ENCODE results near the gene RNF151.

RNF151 gene

DNA sequence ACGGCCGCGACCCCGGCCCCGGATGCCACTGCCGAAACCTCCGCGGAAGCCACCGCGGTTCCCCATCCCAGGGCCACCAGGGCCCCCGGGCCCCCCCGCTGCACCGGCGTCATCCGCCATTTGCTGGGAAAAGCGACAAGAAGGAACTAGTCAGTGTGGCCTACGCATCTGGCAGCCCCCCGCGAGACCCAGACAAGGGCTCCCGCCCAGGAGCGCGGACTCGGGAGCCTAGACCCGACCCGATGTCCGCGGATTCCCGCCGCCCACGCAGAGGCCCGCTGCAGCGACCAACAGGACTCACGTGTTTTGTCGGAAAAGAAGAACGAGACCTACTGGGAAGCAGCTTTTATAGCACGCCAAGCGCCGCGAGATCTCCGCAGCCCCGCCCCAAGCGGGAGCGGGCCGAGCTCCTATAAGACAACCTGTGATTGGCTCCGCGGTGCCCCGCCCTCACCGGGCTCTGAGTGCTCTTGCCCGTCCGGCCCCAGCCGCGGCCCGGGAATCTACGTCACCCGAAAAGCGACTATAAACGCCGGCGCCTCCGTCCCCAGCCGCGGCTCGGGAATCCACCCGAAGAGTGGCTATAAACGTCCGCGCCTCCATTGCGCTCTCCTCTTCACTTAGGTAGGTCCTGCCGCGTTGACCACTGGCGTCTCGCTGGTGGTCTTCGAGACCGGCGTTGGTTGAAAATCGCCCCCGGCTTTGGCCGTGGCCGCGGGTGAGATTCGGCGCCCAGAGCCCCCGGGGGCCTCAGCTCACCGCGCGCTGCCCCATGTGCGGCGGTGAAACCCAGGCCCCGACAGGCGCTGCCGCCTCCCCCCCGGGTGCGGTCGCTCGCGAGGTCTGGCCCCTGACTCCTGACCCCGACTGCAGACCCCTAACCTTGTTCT lies 1.9 kb upstream of the RNF151 start, which contains the start of gene RPS2:
TSS of gene RPS2 (minus strand) at position 321 of the 890 bp plus-strand sequence. CDS start at position 120, 201 bp downstream.
- TF ChIP-seq GATA2 (IDR thresholded peaks at IDR 0.05; ENCODE audit: low read depth, low read length) (no peak), GATA3 (IDR thresholded peaks at IDR 0.05; ENCODE audit: low read depth, low read length) (no peak)

DNA sequence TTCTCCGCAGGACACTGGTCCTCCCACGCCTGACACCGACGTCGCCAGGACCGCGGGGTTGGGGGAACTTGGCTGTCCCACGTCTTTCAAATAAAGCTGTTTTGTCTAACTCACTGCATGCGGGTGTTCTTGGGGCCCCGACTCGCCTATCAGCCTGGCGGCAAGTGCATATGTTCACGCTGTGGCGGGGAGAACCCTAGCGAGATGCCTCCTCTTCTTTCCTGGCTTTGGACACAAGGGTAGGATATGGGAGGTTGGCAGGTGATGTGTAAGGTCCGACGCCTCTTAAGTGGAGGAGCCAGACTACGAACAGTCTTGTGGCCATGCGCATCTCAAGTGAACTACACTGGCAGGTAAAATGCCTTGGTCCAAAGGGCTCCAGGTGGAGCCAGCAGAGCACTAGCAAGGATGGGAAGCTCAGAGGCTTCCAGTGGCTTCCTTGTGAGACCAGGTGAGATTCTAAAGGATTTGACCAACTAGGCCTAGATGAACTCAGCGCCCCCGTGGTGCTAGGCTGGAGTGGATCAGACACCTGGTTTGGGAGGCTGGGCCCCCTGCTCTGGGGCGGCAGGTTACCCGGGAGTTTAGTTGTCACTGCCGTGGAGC lies 1.2 kb upstream of the RNF151 start:
- TF ChIP-seq GATA2 (IDR thresholded peaks at IDR 0.05; ENCODE audit: low read depth, low read length) (no peak), GATA3 (IDR thresholded peaks at IDR 0.05; ENCODE audit: low read depth, low read length) (no peak)

DNA sequence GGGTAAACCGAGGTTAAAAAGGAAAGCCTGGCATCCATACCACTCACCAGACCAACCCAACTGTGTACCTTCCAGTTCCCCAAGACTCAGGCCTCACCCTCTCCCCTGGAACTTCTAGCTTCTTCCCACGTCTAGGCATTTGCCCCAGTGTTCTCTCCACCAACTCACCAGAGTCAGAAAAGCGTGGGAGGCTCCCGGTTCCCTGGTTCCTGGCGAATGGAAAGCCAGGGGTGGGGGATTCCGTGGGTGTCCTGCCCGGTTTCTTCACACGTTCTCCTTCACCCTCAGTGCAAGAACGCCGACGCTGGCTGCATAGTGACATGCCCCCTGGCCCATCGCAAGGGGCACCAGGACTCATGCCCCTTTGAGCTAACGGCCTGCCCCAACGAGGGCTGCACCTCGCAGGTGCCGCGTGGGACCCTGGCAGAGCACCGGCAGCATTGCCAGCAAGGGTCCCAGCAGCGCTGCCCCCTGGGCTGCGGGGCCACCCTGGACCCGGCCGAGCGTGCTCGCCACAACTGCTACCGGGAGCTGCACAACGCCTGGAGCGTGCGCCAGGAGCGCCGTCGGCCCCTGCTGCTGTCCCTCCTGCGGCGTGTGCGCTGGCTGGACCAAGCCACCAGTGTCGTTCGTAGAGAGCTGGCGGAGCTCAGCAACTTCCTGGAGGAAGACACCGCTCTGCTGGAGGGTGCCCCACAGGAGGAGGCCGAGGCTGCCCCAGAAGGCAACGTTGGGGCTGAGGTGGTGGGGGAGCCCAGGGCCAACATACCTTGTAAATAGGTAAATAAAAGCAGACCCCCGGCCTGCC lies 1.7 kb downstream of the RNF151 start:
- TF ChIP-seq GATA2 (IDR thresholded peaks at IDR 0.05; ENCODE audit: low read depth, low read length) (no peak), GATA3 (IDR thresholded peaks at IDR 0.05; ENCODE audit: low read depth, low read length) (no peak)

DNA sequence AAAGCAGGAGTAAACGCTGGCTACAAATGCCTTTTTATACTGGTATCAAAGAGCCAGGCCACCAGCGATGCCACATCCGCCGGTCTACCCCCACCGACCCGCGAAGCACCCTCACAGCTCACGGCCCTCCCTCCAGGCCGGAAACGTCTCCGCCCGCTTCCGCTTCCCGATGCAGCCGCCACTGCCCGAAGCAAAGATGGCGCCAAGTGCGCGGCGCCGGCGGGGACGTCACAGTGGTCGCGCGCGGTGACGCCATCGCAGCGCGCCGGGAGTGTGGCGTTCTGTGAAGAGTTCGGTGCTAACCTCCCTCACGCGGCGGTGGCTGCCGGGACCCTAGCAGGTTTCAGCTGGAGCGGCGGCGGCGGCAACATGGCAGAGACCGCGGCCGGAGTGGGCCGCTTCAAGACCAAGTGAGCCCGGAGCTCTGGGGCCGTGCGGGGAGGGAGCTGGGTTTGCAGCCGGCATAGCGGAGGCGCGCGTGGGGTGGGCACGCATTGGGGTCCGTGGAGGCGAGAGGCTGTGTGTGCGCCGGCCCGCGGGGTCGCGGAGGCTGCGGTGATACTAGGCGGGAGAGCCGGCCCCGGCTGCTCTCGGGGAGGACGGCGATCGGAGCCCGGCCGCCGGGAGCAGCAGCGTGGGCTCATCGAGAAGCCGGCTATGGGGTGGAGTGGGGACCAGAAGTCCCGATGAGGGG lies 5.3 kb downstream of the RNF151 start, which contains the start of gene TBL3:
TSS of gene TBL3 (plus strand) at position 258 of the 694 bp plus-strand sequence. CDS start at position 370, 112 bp downstream.
- TF ChIP-seq GATA2 (IDR thresholded peaks at IDR 0.05; ENCODE audit: low read depth, low read length) (peak; percentile 15; the same call in 1 of the 2 replicates), GATA3 (IDR thresholded peaks at IDR 0.05; ENCODE audit: low read depth, low read length) (no peak)

DNA sequence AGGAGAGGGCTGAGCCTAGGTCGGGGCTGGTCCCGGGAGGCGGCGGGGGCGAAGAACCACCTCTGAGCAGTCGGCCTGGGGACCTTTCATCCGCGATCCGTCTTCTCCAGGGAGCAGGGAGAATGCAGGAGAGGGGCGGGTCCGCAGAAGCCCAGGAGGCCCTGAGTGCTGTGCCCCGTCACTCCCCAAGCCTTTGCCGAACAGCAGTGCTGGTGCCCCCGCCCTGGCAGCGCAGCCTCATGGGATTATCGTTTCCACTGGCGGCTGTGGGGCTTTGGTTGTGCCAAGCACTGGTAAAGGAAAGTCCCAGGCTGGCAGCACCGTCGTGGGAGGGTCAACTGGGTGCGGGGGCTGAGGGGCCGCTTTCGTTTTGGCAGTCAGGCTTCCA lies 5.8 kb downstream of the RNF151 start:
- no peak for TF ChIP-seq GATA3 (IDR thresholded peaks at IDR 0.05; ENCODE audit: low read depth, low read length)
- TF ChIP-seq GATA2 (IDR thresholded peaks at IDR 0.05; ENCODE audit: low read depth, low read length) = no peak

DNA sequence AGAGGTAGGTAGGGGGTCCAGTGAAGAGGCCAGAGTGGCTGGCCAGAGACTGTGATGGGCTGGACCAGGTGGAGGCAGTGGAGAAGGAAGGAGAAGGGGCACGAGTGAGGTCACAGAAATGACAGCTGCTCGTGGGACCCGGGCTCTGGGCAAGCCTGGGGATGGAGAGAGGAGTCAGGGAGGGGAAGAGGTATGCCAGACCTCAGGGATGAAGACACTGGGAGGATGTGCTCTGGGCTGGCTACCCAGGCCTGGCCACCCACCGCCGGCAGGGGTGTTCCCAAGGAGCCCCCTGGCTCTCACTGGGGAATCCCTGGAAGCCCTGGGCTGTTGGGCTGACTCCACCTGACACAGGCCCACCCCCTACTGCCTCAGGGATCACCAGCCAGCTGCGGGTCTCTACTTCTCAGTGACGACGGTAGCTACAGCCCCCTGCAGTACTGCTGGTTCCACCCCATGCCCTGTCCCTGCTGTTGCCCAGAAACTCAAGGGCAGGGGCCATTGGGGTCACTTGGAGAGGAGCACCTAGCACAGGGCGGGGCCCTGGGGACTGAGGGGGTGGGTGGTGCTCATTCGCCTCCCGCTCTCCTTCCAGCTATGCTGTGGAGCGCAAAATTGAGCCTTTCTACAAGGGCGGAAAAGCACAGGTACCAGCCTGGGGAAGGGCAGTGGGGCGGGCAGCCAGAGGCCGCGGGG lies 7.0 kb downstream of the RNF151 start:
- TF ChIP-seq GATA3 (IDR thresholded peaks at IDR 0.05; ENCODE audit: low read depth, low read length) = no peak
- no peak for TF ChIP-seq GATA2 (IDR thresholded peaks at IDR 0.05; ENCODE audit: low read depth, low read length)

DNA sequence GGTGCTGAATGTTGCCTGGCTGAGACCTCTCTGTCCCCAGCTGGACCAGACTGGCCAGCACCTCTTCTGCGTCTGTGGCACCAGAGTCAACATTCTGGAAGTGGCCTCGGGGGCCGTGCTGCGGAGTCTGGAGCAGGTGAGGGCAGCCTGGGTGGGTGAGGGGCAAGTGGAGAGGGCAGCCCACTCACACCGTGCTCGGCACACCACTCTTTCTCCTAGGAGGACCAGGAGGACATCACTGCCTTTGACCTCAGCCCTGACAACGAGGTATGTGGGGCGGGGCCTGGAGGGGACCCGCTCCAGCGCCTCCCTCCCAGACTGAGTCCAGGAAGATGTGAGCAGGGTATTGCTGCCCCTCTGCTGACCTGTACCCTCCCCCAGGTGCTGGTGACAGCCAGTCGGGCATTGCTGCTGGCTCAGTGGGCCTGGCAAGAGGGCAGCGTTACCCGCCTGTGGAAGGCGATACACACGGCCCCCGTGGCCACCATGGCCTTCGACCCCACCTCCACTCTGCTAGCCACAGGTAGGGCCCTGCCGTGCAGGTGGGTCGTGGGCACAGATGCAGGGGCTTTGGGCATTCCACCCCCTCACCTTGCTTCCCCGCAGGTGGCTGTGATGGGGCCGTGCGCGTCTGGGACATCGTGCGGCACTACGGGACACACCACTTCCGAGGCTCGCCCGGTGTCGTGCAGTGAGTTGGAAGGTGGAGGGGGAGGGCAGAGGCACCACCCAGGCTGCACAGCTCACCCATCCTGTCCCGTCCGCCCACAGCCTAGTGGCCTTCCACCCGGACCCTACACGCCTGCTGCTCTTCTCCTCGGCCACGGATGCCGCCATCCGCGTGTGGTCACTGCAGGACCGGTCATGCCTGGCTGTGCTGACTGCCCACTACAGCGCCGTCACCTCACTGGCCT lies 7.8 kb downstream of the RNF151 start:
- no peak for TF ChIP-seq GATA3 (IDR thresholded peaks at IDR 0.05; ENCODE audit: low read depth, low read length)
- no peak for TF ChIP-seq GATA2 (IDR thresholded peaks at IDR 0.05; ENCODE audit: low read depth, low read length)

DNA sequence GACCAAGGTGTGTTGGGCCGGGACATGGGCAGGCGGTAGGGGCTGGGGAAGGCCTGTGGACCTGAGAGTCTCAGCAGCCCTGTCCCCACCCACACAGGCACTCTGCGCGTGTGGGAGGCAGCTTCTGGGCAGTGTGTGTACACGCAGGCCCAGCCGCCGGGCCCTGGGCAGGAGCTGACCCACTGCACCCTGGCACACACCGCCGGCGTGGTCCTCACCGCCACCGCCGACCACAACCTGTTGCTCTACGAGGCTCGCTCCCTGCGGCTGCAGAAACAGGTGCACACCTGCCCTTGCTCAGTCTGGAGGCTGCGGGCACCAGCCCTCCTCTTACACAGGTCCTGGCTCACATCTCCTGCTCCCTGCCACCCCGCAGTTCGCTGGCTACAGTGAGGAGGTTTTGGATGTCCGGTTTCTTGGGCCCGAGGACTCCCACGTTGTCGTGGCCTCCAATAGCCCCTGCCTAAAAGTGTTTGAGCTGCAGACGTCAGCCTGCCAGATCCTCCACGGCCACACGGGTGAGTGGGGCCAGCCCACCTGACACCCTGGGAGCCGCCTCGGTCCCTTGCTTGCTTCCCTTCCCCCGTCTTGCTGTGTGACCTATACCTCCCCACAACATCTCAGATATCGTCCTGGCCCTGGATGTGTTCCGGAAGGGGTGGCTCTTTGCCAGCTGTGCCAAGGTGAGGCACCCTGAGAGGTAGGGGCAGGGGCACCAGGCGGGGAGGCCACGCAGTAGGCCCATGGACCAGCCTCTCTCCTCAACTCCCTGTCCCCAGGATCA lies 9.0 kb downstream of the RNF151 start:
- TF ChIP-seq GATA2 (IDR thresholded peaks at IDR 0.05; ENCODE audit: low read depth, low read length) (no peak), GATA3 (IDR thresholded peaks at IDR 0.05; ENCODE audit: low read depth, low read length) (no peak)

DNA sequence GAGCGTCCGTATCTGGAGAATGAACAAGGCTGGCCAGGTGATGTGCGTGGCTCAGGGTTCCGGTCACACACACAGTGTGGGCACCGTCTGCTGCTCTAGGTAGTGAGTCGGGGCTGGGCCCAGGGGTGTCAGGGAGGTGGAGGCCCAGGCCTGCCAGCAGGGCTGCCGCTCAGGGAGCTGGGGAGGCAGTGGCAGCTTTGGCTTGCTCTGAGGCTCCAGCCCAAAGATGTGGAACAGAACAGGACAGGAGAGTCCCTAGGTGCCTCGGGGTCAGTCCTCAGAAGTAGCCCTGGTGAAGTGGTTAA lies 9.5 kb downstream of the RNF151 start:
- TF ChIP-seq GATA2 (IDR thresholded peaks at IDR 0.05; ENCODE audit: low read depth, low read length) (no peak), GATA3 (IDR thresholded peaks at IDR 0.05; ENCODE audit: low read depth, low read length) (no peak)

DNA sequence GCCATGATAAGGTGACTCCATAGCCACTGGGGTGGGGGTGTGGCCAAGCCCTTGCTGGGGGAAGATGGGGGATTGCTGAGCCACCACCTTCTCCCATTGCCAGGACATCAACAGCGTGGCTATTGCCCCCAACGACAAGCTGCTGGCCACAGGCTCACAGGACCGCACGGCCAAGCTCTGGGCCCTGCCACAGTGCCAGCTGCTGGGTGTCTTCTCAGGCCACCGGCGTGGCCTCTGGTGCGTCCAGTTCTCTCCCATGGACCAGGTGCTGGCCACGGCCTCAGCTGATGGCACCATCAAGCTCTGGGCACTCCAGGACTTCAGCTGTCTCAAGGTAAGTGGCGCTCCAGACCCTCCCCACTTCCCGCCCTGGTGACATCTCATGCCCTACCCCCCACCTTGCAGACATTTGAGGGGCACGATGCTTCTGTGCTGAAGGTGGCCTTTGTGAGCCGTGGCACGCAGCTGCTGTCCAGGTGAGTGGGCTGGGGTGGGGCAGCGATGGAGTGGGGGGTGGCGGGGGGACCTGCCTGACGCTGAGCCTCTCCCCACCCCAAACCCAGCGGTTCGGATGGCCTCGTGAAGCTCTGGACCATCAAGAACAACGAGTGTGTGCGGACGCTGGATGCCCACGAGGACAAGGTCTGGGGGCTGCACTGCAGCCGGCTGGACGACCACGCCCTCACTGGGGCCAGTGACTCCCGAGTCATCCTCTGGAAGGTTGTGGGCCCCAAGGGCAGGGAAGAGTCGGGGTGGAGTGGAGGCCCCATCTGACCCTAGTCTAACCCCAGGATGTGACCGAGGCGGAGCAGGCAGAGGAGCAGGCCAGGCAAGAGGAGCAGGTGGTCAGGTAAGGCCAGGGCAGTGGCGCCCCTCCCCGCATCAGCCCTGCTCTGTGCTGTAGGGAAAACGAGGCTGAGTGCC lies 10.6 kb downstream of the RNF151 start:
- TF ChIP-seq GATA2 (IDR thresholded peaks at IDR 0.05; ENCODE audit: low read depth, low read length) = no peak
- TF ChIP-seq GATA3 (IDR thresholded peaks at IDR 0.05; ENCODE audit: low read depth, low read length) = no peak

DNA sequence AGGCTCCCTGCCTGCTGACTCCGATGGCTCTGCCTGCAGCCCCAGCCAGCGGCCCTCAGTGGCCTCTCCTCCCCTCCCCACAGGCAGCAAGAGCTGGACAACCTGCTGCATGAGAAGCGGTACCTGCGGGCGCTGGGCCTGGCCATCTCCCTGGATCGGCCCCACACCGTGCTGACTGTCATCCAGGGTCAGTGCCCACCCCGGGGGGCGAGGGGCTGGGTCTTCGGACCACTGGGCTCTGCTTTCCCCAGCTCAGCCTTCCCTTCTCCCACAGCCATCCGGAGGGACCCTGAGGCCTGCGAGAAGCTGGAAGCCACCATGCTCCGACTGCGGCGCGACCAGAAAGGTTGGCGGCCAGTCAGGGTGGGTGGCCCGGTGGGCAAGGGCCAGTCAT lies 11.2 kb downstream of the RNF151 start:
- TF ChIP-seq GATA3 (IDR thresholded peaks at IDR 0.05; ENCODE audit: low read depth, low read length) (no peak), GATA2 (IDR thresholded peaks at IDR 0.05; ENCODE audit: low read depth, low read length) (no peak)
